ENCODE results near the gene CD101.

Gene CD101

GRCh38 chr1:117077267-117077666, 75.7 kb downstream of the CD101 start:
- H3K27ac ChIP-seq (ENCODE audit: low read depth, low read length): no peak overlapping the region
- peaks cover 2% of the 10 kb centered on the region; the same call in 1 of the 2 replicates for H4K20me1 ChIP-seq (ENCODE audit: control insufficient read depth, insufficient read depth, low read depth, low read length)
- peaks cover 6% of the 10 kb centered on the region for H3K79me2 ChIP-seq (ENCODE audit: control insufficient read depth, low read length)
- no peaks in the 10 kb centered on the region for H3K9me2 ChIP-seq (replicated peaks; ENCODE audit: control insufficient read depth, low read length)
- no peaks in the 10 kb centered on the region for H3K9me3 ChIP-seq (ENCODE audit: control insufficient read depth, insufficient read depth, low read length)
- H3K4me1 ChIP-seq (ENCODE audit: control insufficient read depth, low read length): no peaks in the 10 kb centered on the region
- no peak overlapping the region for H3K4me2 ChIP-seq (ENCODE audit: low read length)
- peaks cover 94% of the 10 kb centered on the region for H3K36me3 ChIP-seq (ENCODE audit: control insufficient read depth, low read length)
- H3K27me3 ChIP-seq (ENCODE audit: control insufficient read depth, low read length): no peaks in the 10 kb centered on the region
- no peak for TF ChIP-seq CTCF (IDR thresholded peaks at IDR 0.05; ENCODE audit: low read depth, low read length, poor library complexity, severe bottlenecking)
- no peak for TF ChIP-seq EZH2phosphoT487 (IDR thresholded peaks at IDR 0.05; ENCODE audit: borderline replicate concordance, low read length)
- H3F3A ChIP-seq (ENCODE audit: control insufficient read depth, insufficient read depth): no peaks in the 10 kb centered on the region
- H3K4me3 ChIP-seq (ENCODE audit: low read length): no peak overlapping the region

- Histone ChIP-seq H3K9me3 (ENCODE audit: control insufficient read depth, insufficient read depth, low read length) (no peaks in the 10 kb centered on the region), H3K27ac (ENCODE audit: low read depth, low read length) (no peak overlapping the region), H3K27me3 (ENCODE audit: control insufficient read depth, low read length) (no peaks in the 10 kb centered on the region), H3F3A (ENCODE audit: control insufficient read depth, insufficient read depth) (no peaks in the 10 kb centered on the region), H3K79me2 (ENCODE audit: control insufficient read depth, low read length) (no peaks in the 10 kb centered on the region), H3K36me3 (ENCODE audit: control insufficient read depth, low read length) (peaks cover 92% of the 10 kb centered on the region), H3K9me2 (replicated peaks; ENCODE audit: control insufficient read depth, low read length) (no peaks in the 10 kb centered on the region), H3K4me1 (ENCODE audit: control insufficient read depth, low read length) (no peaks in the 10 kb centered on the region), H3K4me2 (ENCODE audit: low read length) (no peak overlapping the region), H4K20me1 (ENCODE audit: control insufficient read depth, insufficient read depth, low read depth, low read length) (peaks cover 2% of the 10 kb centered on the region; the same call in 1 of the 2 replicates), H3K4me3 (ENCODE audit: low read length) (no peak overlapping the region)
- no peak for TF ChIP-seq EZH2phosphoT487 (IDR thresholded peaks at IDR 0.05; ENCODE audit: borderline replicate concordance, low read length)
- TF ChIP-seq CTCF (IDR thresholded peaks at IDR 0.05; ENCODE audit: low read depth, low read length, poor library complexity, severe bottlenecking): no peak
Measured at GRCh38 chr1:117079737-117080136, 78.2 kb downstream of the CD101 start.

GRCh38 chr1:117084231-117084630, 82.7 kb downstream of the CD101 start:
- peaks cover 90% of the 10 kb centered on the region for H3K36me3 ChIP-seq (ENCODE audit: control insufficient read depth, low read length)
- no peaks in the 10 kb centered on the region for H3K27me3 ChIP-seq (ENCODE audit: control insufficient read depth, low read length)
- H3K4me1 ChIP-seq (ENCODE audit: control insufficient read depth, low read length): peaks cover 4% of the 10 kb centered on the region; the same call in 1 of the 2 replicates
- no peak overlapping the region for H3K27ac ChIP-seq (ENCODE audit: low read depth, low read length)
- H4K20me1 ChIP-seq (ENCODE audit: control insufficient read depth, insufficient read depth, low read depth, low read length): no peaks in the 10 kb centered on the region
- H3K79me2 ChIP-seq (ENCODE audit: control insufficient read depth, low read length): no peaks in the 10 kb centered on the region
- no peak for TF ChIP-seq CTCF (IDR thresholded peaks at IDR 0.05; ENCODE audit: low read depth, low read length, poor library complexity, severe bottlenecking)
- TF ChIP-seq EZH2phosphoT487 (IDR thresholded peaks at IDR 0.05; ENCODE audit: borderline replicate concordance, low read length): no peak
- H3K4me2 ChIP-seq (ENCODE audit: low read length): no peak overlapping the region
- no peak overlapping the region for H3K4me3 ChIP-seq (ENCODE audit: low read length)
- no peaks in the 10 kb centered on the region for H3F3A ChIP-seq (ENCODE audit: control insufficient read depth, insufficient read depth)
- no peaks in the 10 kb centered on the region for H3K9me2 ChIP-seq (replicated peaks; ENCODE audit: control insufficient read depth, low read length)
- no peaks in the 10 kb centered on the region for H3K9me3 ChIP-seq (ENCODE audit: control insufficient read depth, insufficient read depth, low read length)

Measured in DOHH2 (cell line).